Mucosa of descending colon (tissue), 3 donors: Measurements from ENCODE around the gene SLC27A3. TPM values are rescaled to one million over a fixed set of nuclear protein-coding genes. Genes with fewer than 3 reads are reported as not detected.
A peak's percentile ranks its signal among the peaks of the same experiment; 100 is the strongest.

Experiments used
- ATAC-seq: fragments of 200-7000 bp; cut with Tn5 transposase; one replicate; pipeline ENCODE4 v1.9.1; 2020; ENCODE audit warnings: mild to moderate bottlenecking, moderate library complexity
- DNase-seq, 3 donors: peaks; one replicate each; pipeline ENCODE4 v3.0.0-alpha.2; 2020
- H3K36me3 ChIP-seq: fragments of 200-600 bp; one replicate; pipeline ENCODE4 v1.8.0; 2021; ENCODE audit warnings: low read depth, mild to moderate bottlenecking
- H3K4me1 ChIP-seq: fragments of 200-600 bp; one replicate; pipeline ENCODE4 v1.8.0; 2021; ENCODE audit warnings: low read depth, mild to moderate bottlenecking
- H3K4me3 ChIP-seq: fragments of 200-600 bp; one replicate; pipeline ENCODE4 v1.8.0; 2021; ENCODE audit warnings: mild to moderate bottlenecking
- H3K9me3 ChIP-seq: fragments of 200-600 bp; one replicate; pipeline ENCODE4 v1.8.0; 2021; ENCODE audit warnings: mild to moderate bottlenecking
- CTCF ChIP-seq: fragments of 200-600 bp; IDR thresholded peaks from one replicate; pipeline ENCODE4 v1.8.0; 2022; ENCODE audit warnings: antibody characterized with exemption, mild to moderate bottlenecking
- intact Hi-C, 2 donors: fragments of 100-400 bp; cut with DNase I in 1 of 2; cut with micrococcal nuclease in 1 of 2; formaldehyde crosslinking; loops; one replicate each; pipeline versions ENCODE4 v1.11.0 to v1.11.1; 2022; cut with DNase I, micrococcal nuclease
- total RNA-seq, 3 donors: library from RNA; stranded (reverse); fragmentation: NEBNext Ultra II Directional in 2 of 3; extraction: Animal tissue kit (Norgen Biotek cat#: 25700) in 2 of 3; gene quantifications; one replicate each; pipeline versions ENCODE4 v1.2.1 to v1.2.4, GENCODE V29; 2021 to 2023
- donor health status: DM: no; HTN: no; CAD: no; lungs with moderate emphysema.
- donor health status: DM: no; HTN: no; CAD: no.
- donor health status: DM: no; HTN: yes; CAD: no.

SLC27A3 gene
- total RNA-seq, 3 donors from 2014 or later: 17.9 to 35.1 (median 22.9) TPM

DNA sequence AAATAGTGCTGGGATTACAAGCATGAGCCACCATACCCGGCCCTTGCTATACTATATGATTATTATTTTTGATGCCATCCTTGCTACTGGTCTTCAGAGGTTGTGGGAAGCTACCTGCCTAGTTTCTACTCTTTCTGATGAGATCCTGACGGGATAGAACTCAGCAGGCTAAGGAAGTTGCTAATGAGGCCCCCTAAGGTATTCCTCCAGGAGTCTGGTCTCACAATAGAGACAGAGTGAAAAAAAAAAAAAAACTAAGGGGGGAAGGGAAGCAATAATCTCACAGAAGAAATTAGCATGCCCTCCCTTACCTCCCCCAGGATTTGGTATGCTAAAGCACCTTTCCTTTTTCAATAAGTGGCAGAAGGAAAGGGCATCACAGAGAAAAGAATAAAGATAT lies 29.8 kb upstream of the SLC27A3 start:
- no peaks in the 10 kb centered on the region for H3K9me3 ChIP-seq
- no peak for DNase-seq
- no peak overlapping the region for H3K4me3 ChIP-seq
- H3K36me3 ChIP-seq: no peaks in the 10 kb centered on the region
- no peak for TF ChIP-seq CTCF
- peaks cover 12% of the 10 kb centered on the region for H3K4me1 ChIP-seq
- no peak for ATAC-seq
- intact Hi-C loops: loop anchor here in 1 of 2 donors (10.0 kb wide), 1 partner anchor 231 kb away; no protein-coding TSS in a partner anchor

DNA sequence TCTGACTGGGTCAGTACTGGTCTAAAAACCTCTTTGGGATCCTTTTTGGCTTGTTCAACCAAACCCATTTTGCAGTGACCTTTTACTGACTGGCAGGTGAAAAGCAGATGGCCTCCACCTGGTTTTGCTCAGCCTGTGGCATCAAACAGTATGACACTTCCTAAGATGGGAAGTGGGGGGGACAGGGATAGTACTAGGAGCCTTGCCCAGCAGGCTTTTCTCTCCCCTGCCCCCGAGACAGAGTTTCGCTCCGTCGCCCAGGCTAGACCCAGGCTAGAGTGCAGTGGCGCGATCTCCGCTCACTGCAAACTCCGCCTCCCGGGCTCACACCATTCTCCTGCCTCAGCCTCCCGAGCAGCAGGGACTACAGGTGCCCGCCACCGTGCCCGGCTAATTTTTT lies 29.0 kb upstream of the SLC27A3 start:
- Histone ChIP-seq H3K4me3 (no peak overlapping the region), H3K9me3 (no peaks in the 10 kb centered on the region), H3K36me3 (no peaks in the 10 kb centered on the region), H3K4me1 (peaks cover 13% of the 10 kb centered on the region)
- TF ChIP-seq CTCF: no peak
- ATAC-seq: no peak
- DNase-seq: no peak
- intact Hi-C loops: loop anchor here in 1 of 2 donors (10.0 kb wide), 1 partner anchor 231 kb away; no protein-coding TSS in a partner anchor

- intact Hi-C loops: loop anchor here in 1 of 2 donors (10.0 kb wide), 1 partner anchor 234 kb away; no protein-coding TSS in a partner anchor
- no peak for ATAC-seq
- H3K9me3 ChIP-seq: no peaks in the 10 kb centered on the region
- DNase-seq: no peak
- no peak overlapping the region for H3K4me3 ChIP-seq
- H3K4me1 ChIP-seq: peaks cover 13% of the 10 kb centered on the region
- no peaks in the 10 kb centered on the region for H3K36me3 ChIP-seq
- TF ChIP-seq CTCF: no peak
Measured at GRCh38 chr1:153748903-153749302, 26.3 kb upstream of the SLC27A3 start.

DNA sequence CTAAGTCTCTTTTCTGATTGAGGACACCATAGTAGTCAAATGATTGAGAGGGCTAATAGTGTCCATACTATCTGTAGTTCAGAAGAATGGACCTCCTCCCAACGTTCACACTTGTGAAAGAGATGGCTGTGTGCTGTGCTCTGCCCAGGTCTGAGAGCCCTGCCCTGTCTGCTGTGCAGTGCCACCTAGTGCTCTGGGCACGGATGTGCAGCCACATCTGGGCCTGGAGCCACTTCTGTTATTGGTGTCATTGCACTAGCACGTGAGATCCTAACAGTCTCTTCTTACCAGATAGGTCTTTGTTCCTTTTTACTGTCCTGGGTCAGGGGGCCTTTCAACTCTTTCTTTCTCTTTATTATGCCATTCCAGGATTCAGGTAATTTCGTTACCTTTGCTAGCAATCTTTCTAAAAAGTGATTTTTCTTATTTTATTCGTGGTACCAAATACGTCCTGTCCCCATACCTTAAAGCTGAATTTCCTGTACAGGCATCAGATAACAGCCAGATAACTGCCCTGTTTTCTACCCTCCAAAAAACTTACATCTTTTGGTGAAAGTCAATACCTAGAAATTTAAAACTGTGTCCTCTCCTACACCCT lies 25.7 kb upstream of the SLC27A3 start:
- ATAC-seq (peak; percentile 96), DNase-seq (peak; percentile 83 to 93 (median 91))
- intact Hi-C loops: loop anchor here in 1 of 2 donors (10.0 kb wide), 1 partner anchor 235 kb away; no protein-coding TSS in a partner anchor
- Histone ChIP-seq H3K9me3 (no peaks in the 10 kb centered on the region), H3K4me3 (no peak overlapping the region), H3K36me3 (no peaks in the 10 kb centered on the region), H3K4me1 (peaks cover 13% of the 10 kb centered on the region)
- peak; percentile 97 for TF ChIP-seq CTCF

DNA sequence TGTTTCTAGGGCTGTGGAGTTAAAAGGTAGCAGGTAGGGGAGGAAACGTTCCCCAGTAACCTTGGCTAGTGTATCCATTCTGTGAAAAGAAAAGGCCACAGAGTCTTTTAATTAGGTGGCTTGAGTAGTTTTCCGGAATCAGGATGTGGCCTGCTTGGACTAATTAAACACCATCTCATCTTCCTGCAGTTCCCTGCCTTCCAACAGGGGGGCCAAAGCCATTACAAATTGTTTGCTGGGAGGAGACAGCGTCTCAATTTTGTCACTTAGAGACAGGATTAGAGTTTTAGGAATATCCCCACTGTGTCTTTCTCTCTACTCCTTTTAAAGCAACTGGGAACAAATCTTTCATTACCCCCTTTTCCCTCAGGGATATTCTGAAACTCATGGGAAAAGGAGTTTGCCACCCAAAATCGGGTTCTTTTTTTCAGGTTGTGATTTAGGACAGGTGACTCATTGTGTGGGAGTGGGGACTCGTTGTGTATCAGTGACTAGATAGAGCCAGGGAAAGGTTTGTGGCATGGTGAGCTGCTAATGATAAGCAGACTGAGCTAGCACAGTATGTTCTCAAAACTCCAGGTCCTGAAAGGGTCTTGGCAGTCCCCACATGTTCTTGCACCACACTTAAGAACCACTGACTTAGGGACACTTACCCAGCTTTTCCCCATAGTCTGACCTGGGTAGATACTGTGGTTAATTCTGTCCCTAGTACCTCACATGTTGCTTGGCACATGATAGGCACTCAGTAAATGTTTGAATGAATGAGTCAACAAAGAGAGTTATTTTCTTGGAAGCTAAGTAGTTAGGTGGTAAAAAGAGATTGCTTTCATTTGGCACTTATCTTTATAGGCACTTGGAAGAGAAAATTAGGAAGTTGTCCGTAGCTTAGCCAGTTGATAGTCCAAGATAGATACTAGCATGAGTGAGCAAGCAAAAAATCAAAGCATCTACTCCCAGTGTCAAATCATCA lies 24.9 kb upstream of the SLC27A3 start:
- H3K36me3 ChIP-seq: no peaks in the 10 kb centered on the region
- H3K4me3 ChIP-seq: no peak overlapping the region
- H3K9me3 ChIP-seq: no peaks in the 10 kb centered on the region
- no peak for TF ChIP-seq CTCF
- peaks cover 13% of the 10 kb centered on the region for H3K4me1 ChIP-seq
- DNase-seq (peak in 1 of 3 donors; percentile 40), ATAC-seq (peak; percentile 87)
- intact Hi-C loops: no loop called here
